VCaP (cell line): ENCODE results near the gene HAPLN2.

Experiments used
- H3K27ac ChIP-seq: fragments of 450-650 bp; 2 replicates; pipeline ENCODE4 v1.5.1; 2017
- TF ChIP-seq, protein P1 (sequence below): fragments of 450-650 bp; conservative IDR thresholded peaks from 2 replicates; pipeline ENCODE4 v1.5.1; 2017; ENCODE audit warnings: mild to moderate bottlenecking, moderate library complexity

Gene HAPLN2

DNA sequence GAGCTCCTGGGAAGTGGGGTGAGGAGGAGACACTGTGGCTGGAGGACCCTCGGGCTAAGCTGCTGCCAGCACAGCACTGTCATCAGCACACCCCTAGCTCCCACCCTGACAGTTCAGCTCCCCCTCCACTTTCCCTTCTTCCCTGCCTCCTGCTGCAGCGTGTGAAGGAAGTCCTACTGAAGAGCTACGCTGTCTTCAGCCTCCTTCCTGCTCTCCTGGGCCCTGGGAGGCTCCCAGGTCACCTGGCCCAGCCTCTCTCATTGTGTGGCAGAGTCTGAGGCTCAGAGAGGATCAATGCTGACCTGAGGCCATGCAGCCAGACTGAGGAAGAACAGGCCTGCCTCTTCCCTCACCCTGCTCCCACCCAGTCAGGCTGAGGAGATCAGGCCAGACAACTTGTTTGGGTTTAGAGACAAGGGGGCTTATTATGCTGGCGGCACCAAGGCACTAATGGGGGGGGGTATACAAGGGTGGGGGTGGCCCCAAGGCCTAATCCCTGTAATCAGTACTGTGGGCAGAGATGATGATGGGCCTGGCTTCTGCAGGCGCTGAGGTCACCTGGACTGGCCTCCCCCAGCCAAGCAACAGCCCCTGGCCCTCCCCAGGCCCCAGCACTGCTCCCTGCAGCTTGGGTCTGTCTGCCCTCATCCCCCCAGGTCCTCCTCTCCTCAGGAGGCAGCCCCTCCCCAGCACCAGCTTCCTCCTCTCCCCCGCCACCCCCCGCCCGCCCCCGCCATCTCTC is 48.9 kb downstream of the HAPLN2 start:
- H3K27ac ChIP-seq: no peak overlapping the region
- TF ChIP-seq, protein P1, sequence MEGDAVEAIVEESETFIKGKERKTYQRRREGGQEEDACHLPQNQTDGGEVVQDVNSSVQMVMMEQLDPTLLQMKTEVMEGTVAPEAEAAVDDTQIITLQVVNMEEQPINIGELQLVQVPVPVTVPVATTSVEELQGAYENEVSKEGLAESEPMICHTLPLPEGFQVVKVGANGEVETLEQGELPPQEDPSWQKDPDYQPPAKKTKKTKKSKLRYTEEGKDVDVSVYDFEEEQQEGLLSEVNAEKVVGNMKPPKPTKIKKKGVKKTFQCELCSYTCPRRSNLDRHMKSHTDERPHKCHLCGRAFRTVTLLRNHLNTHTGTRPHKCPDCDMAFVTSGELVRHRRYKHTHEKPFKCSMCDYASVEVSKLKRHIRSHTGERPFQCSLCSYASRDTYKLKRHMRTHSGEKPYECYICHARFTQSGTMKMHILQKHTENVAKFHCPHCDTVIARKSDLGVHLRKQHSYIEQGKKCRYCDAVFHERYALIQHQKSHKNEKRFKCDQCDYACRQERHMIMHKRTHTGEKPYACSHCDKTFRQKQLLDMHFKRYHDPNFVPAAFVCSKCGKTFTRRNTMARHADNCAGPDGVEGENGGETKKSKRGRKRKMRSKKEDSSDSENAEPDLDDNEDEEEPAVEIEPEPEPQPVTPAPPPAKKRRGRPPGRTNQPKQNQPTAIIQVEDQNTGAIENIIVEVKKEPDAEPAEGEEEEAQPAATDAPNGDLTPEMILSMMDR: no peak

DNA sequence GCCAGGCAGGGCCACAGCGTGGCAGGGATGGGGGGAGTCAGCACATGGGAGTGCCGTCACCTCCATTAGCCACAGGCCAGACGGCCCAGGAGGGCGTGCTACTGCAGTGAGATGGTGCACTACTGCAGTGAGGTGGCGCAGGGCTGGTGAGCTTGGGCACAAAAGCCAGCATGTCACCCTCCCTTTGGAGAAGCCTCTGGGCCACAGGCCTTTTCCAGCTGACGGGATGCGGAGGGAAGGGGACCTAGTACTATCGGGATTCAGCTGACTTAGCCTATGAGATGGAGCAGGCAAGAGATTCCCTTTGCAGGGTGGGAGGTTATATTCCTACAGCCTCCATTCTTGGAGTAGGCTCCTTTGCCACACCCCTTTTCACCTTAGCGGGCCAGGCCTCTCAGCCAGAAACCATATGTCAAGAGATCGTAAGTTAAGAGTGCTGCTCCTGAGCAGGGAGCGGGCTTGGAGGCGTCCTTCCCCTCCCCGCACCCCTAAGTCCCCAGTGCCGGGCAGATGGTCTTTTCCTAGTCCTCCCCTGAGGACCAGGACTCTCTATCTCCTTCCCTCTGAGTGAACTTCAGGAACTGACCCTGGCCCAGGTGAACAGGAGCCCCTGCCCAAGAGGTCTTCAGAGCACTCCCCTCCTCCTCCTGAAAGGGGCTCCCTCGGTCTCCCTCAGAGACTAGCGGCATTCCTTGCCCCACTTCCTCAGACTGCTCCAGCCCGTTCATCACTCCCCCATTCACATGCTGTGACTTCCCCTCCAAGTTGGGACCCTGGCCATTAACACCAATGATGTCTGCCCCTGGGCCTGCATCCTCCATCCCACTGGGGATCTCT is 49.8 kb downstream of the HAPLN2 start:
- H3K27ac ChIP-seq: no peak overlapping the region
- TF ChIP-seq, protein P1: no peak

DNA sequence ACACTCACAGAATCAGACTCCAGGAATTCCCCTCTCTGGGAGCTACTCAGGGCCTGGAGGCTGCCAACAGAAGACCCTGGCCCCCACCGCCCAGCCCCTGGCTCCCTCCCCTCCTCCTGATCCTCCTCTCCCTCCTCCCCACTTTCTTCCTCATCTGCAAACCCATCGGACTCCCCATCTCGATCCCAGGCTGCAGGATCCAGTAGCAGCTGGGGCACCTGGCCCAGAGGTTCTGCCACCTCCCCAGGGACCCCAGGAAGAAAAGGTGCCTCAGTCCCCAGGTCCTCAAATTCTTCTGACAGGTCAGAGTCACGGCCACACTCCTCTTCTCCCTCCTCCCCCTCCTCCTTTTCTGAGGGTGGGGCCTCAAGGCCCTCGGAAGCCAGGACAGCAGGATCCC is 50.6 kb downstream of the HAPLN2 start:
- TF ChIP-seq, protein P1: no peak
- no peak overlapping the region for H3K27ac ChIP-seq

DNA sequence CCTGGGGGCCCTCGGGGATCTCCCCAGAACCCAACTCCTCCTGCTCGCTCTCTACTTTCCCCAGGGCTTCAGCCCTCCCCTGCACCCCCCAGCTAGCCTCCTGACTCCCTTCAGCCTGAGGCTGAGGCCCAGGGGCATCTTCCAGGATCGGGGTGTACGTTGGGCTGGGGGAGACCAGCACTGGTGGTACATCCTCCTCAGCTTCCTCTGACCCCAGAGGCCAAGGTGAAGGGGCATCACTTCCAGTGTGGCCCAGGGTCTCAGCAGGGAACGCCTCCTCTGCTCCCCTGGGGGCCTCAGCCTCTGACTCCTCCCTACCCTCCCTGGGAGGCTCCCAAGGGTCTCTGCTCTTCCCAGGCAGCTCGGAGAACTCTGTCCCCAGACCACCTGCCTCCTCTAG is 51.1 kb downstream of the HAPLN2 start:
- TF ChIP-seq, protein P1: no peak
- no peak overlapping the region for H3K27ac ChIP-seq

DNA sequence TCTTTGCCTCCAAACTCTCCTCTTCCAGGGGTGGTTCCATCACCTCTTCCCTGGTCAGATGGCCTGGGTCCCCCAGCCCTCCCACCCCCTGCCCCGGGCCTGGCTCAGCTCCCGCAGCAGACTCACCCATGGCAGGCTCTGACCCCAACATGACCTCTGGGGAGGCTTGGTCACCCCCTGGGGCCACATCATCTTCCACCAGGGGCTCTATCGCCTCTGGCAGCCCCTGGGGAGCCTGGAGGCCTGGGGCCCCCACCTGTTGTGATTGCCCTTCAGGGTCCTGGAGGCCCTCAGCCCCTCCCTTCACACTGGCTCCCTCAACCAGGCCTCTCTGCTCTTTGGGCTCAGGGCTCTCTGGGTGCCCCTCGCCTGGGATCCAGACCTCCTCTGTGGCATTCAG is 51.6 kb downstream of the HAPLN2 start:
- no peak overlapping the region for H3K27ac ChIP-seq
- TF ChIP-seq, protein P1: no peak

DNA sequence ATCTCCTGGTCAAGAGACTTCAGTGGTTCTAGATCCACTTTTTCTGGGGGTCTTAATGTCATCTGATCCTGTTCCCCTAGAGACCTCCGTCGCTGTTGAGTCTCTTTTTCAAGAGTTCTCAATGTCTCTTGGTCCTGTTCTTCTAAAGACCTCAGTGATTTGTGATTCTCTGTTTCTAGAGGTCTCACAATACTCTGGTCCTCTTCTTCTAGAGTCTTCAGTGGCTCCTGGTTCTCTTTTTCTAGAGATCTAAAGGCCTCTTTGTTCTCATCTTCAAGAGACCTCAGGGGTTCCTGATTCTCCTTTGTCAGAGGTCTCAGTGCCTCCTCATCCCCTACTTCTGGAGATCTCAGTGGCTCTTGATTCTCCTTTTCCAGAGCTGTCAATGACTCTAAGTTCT is 52.6 kb downstream of the HAPLN2 start:
- H3K27ac ChIP-seq: no peak overlapping the region
- TF ChIP-seq, protein P1: no peak

DNA sequence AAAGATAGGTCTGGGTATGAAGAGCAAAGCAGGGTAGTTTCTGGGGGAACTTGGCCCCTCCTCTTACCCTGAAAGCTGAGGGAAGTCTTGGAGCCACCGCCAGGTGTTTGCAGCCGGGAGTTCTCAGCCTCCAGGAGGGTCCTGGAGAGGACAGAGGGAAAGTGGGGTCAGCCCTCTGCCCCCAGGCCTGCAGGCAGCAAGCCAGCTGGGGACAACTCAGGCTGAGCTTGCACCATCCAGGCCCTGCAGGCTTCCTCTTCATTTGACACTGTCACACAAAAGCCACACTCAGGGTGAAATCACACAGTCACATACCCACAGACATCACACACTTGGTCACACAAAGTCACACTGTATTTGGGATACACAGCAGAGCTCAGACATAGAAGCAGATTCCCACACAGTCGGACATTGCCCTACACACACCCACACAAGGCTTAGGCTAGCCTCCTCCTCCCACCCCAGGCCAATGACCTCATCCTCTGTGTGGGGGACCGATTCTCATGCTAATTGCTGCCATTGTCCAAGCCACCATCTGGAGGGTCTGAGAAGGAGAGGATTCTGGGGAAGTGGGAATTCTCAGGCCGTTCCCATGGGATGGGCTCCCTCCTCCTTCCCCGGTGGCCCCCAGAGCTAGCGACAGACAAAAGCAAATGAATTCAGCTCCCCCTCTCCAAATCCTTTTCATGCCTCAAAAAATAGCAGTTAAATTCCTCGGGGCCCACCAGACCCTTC is 54.3 kb downstream of the HAPLN2 start:
- no peak overlapping the region for H3K27ac ChIP-seq
- TF ChIP-seq, protein P1: no peak
